Sigmoid colon (tissue), 7 donors: ENCODE data around the gene NDUFB8. TPM values are rescaled to one million over a fixed set of nuclear protein-coding genes. Genes with fewer than 3 reads are reported as not detected.

Experiments used
- DNase-seq: peaks from one replicate; pipeline ENCODE4 v3.0.0-alpha.2; 2019
- H3K27ac ChIP-seq, 4 donors: fragments of 200-600 bp; sonication (generic); one replicate each; pipeline ENCODE4 v1.5.1; 2016 to 2019; ENCODE audit warnings: mild to moderate bottlenecking in 1 of 4
- H3K27me3 ChIP-seq, 3 donors: fragments of 200-600 bp; sonication (generic); one replicate each; pipeline ENCODE4 v1.5.1; 2019; ENCODE audit warnings: mild to moderate bottlenecking in 1 of 3
- H3K36me3 ChIP-seq, 4 donors: fragments of 200-600 bp; sonication (generic); one replicate each; pipeline ENCODE4 v1.5.1; 2016 to 2019
- H3K4me1 ChIP-seq, 4 donors: fragments of 200-600 bp; sonication (generic); one replicate each; pipeline ENCODE4 v1.5.1; 2017 to 2019
- H3K4me3 ChIP-seq, 4 donors: fragments of 200-600 bp; sonication (generic); one replicate each; pipeline ENCODE4 v1.5.1; 2017 to 2019; ENCODE audit warnings: mild to moderate bottlenecking in 2 of 4, moderate library complexity in 1 of 4
- H3K9me3 ChIP-seq, 4 donors: fragments of 200-600 bp in 3 of 4; sonication (generic) in 3 of 4; one replicate each; pipeline versions ENCODE4 v1.5.1 to v1.6.1; 2013 to 2019
- CTCF ChIP-seq, 4 experiments: fragments of 450-650 bp in 3 of 4; fragments of 200-600 bp in 1 of 4; IDR thresholded peaks; one replicate each; pipeline ENCODE4 v1.5.1; 2016 to 2019; ENCODE audit warnings: antibody characterized with exemption in 4 of 4, mild to moderate bottlenecking in 3 of 4, moderate library complexity in 2 of 4
- EP300 ChIP-seq, 4 donors: sonication (generic); formaldehyde crosslinking; IDR thresholded peaks; one replicate each; pipeline ENCODE4 v1.6.1; 2017; ENCODE audit warnings: antibody characterized with exemption in 4 of 4
- POLR2A ChIP-seq, 2 donors: fragments of 450-650 bp; IDR thresholded peaks; one replicate each; pipeline ENCODE4 v1.6.1; 2016; ENCODE audit warnings: antibody characterized with exemption in 2 of 2, mild to moderate bottlenecking in 2 of 2, moderate library complexity in 2 of 2
- POLR2AphosphoS5 ChIP-seq, 4 donors: sonication (generic); formaldehyde crosslinking; IDR thresholded peaks; one replicate each; pipeline ENCODE4 v1.6.1; 2017; ENCODE audit warnings: antibody characterized with exemption in 4 of 4
- WGBS, 2 donors: extraction: QIAGEN DNeasy Blood & Tissue Kit; methylation state at CpG; one replicate each; pipeline ENCODE4 v1.1.7; 2013; 5-methylcytosine and 5-hydroxymethylcytosine counted together
- intact Hi-C: fragments of 100-400 bp; cut with DNase I; formaldehyde crosslinking; loops from one replicate; pipeline ENCODE4 v1.15.1; 2023
- polyA plus RNA-seq, 3 donors: library from polyadenylated mRNA; stranded (reverse); fragments of 200-250 nt; gene quantifications; one replicate each; pipeline ENCODE4 v1.2.3, GENCODE V29; 2013
- total RNA-seq, 4 donors: library from RNA; depleted of rRNA; stranded (reverse); fragments of >200 nt; gene quantifications; one replicate each; pipeline ENCODE4 v1.1.0, GENCODE V29; 2016
- donor health status: healthy with polysubstance abuse.
- donor health status: Bipolar disorder and iron deficiency.
- donor health status: healthy.

NDUFB8 gene
- total and polyA plus RNA-seq, 7 donors, result 232 to 449 (median 359) TPM

GRCh38 chr10:100506596-100507356, 22.9 kb downstream of the NDUFB8 start:
- Histone ChIP-seq H3K4me1 (no peaks in the 10 kb centered on the region), H3K36me3 (peaks cover 6 to 77% (median 23%) of the 10 kb centered on the region in 4 donors), H3K9me3 (no peaks in the 10 kb centered on the region), H3K27me3 (no peaks in the 10 kb centered on the region), H3K4me3 (no peak overlapping the region), H3K27ac (no peak overlapping the region)
- TF ChIP-seq EP300 (IDR thresholded peaks at IDR 0.05), result no peak
- TF ChIP-seq POLR2A (IDR thresholded peaks at IDR 0.05), result no peak
- no peak for TF ChIP-seq CTCF (IDR thresholded peaks at IDR 0.05)
- TF ChIP-seq POLR2AphosphoS5 (IDR thresholded peaks at IDR 0.05), result no peak
- no peak for DNase-seq
- WGBS, 2 donors, result 96 to 97% methylated on average over 5 of the region's 5 CpGs
- intact Hi-C loops, result no loop called here

GRCh38 chr10:100505164-100505563, 24.5 kb downstream of the NDUFB8 start:
- Histone ChIP-seq H3K4me3 (no peak overlapping the region), H3K4me1 (no peaks in the 10 kb centered on the region), H3K36me3 (peaks cover 6 to 78% (median 26%) of the 10 kb centered on the region in 4 donors), H3K27ac (no peak overlapping the region), H3K9me3 (no peaks in the 10 kb centered on the region), H3K27me3 (no peaks in the 10 kb centered on the region)
- WGBS, 2 donors, result 95 to 97% methylated on average over 2 of the region's 2 CpGs
- intact Hi-C loops, result no loop called here
- TF ChIP-seq POLR2AphosphoS5 (IDR thresholded peaks at IDR 0.05) (no peak), POLR2A (IDR thresholded peaks at IDR 0.05) (no peak), EP300 (IDR thresholded peaks at IDR 0.05) (no peak), CTCF (IDR thresholded peaks at IDR 0.05) (no peak)
- DNase-seq, result no peak

GRCh38 chr10:100504096-100504495, 25.6 kb downstream of the NDUFB8 start:
- 84 to 94% methylated on average over 5 of the region's 5 CpGs for WGBS, 2 donors
- Histone ChIP-seq H3K36me3 (peaks cover 6 to 85% (median 30%) of the 10 kb centered on the region in 4 donors), H3K4me1 (no peaks in the 10 kb centered on the region), H3K27ac (no peak overlapping the region), H3K9me3 (no peaks in the 10 kb centered on the region), H3K27me3 (no peaks in the 10 kb centered on the region), H3K4me3 (no peak overlapping the region)
- intact Hi-C loops, result no loop called here
- no peak for TF ChIP-seq CTCF (IDR thresholded peaks at IDR 0.05)
- TF ChIP-seq EP300 (IDR thresholded peaks at IDR 0.05), result no peak
- TF ChIP-seq POLR2AphosphoS5 (IDR thresholded peaks at IDR 0.05), result no peak
- TF ChIP-seq POLR2A (IDR thresholded peaks at IDR 0.05), result no peak
- no peak for DNase-seq

- no peak overlapping the region for H3K27ac ChIP-seq
- WGBS, 2 donors, result 95 to 97% methylated on average over 1 of the region's 1 CpG
- no peaks in the 10 kb centered on the region for H3K9me3 ChIP-seq
- intact Hi-C loops, result no loop called here
- DNase-seq, result no peak
- no peaks in the 10 kb centered on the region for H3K27me3 ChIP-seq
- no peak overlapping the region for H3K4me3 ChIP-seq
- H3K4me1 ChIP-seq, result no peaks in the 10 kb centered on the region
- H3K36me3 ChIP-seq, result peaks cover 6 to 92% (median 35%) of the 10 kb centered on the region in 4 donors
- TF ChIP-seq EP300 (IDR thresholded peaks at IDR 0.05) (no peak), POLR2AphosphoS5 (IDR thresholded peaks at IDR 0.05) (no peak), POLR2A (IDR thresholded peaks at IDR 0.05) (no peak), CTCF (IDR thresholded peaks at IDR 0.05) (no peak)
These were observed 26.7 kb downstream of the NDUFB8 start for GRCh38 chr10:100502926-100503494.
